HAP-1 (cell line): ENCODE results near the gene C2CD3.
"Not testable (repeated sequence)": the region's sequence is repeated elsewhere in the genome, so short reads cannot be mapped to it uniquely, and the experiment has no call there.

ENCODE experiments used
- DNase-seq, 2 experiments: peaks; one replicate each; pipeline ENCODE4 v3.0.0-alpha.2; 2016 to 2020; ENCODE audit warnings: low spot score in 2 of 2
- H3K27me3 ChIP-seq: fragments of 250-450 bp; sonication (Bioruptor Pico); 2 replicates; pipeline ENCODE4 v1.5.1; 2020; ENCODE audit warnings: low read depth, mild to moderate bottlenecking, moderate library complexity
- H3K36me3 ChIP-seq: fragments of 250-450 bp; sonication (Bioruptor Pico); replicated peaks from 2 replicates; pipeline ENCODE4 v1.5.1; 2020; ENCODE audit warnings: mild to moderate bottlenecking
- H3K4me1 ChIP-seq: fragments of 250-450 bp; sonication (Bioruptor Pico); 2 replicates; pipeline ENCODE4 v1.5.1; 2020; ENCODE audit warnings: mild to moderate bottlenecking
- H3K4me3 ChIP-seq: fragments of 250-450 bp; sonication (Bioruptor Pico); 2 replicates; pipeline ENCODE4 v1.5.1; 2020; ENCODE audit warnings: mild to moderate bottlenecking, moderate library complexity
- H3K9me3 ChIP-seq: fragments of 250-450 bp; sonication (Bioruptor Pico); 2 replicates; pipeline ENCODE4 v1.5.1; 2020; ENCODE audit warnings: mild to moderate bottlenecking, moderate library complexity
- in situ Hi-C: fragments of 300-500 bp; cut with MboI; formaldehyde crosslinking; loops from 3 replicates; pipeline ENCODE4 v1.14.3; 2020; ENCODE audit warnings: low sequenced_read_pairs, inconsistent platforms, mixed read lengths

C2CD3 gene

GRCh38 chr11:73999581-74000306, 171.1 kb downstream of the C2CD3 start:
- no peak overlapping the region for H3K4me3 ChIP-seq
- H3K27me3 ChIP-seq: no peaks in the 10 kb centered on the region
- in situ Hi-C loops: no loop called here
- no peaks in the 10 kb centered on the region for H3K4me1 ChIP-seq
- no peaks in the 10 kb centered on the region for H3K36me3 ChIP-seq
- no peaks in the 10 kb centered on the region for H3K9me3 ChIP-seq
- no peak for DNase-seq

DNA sequence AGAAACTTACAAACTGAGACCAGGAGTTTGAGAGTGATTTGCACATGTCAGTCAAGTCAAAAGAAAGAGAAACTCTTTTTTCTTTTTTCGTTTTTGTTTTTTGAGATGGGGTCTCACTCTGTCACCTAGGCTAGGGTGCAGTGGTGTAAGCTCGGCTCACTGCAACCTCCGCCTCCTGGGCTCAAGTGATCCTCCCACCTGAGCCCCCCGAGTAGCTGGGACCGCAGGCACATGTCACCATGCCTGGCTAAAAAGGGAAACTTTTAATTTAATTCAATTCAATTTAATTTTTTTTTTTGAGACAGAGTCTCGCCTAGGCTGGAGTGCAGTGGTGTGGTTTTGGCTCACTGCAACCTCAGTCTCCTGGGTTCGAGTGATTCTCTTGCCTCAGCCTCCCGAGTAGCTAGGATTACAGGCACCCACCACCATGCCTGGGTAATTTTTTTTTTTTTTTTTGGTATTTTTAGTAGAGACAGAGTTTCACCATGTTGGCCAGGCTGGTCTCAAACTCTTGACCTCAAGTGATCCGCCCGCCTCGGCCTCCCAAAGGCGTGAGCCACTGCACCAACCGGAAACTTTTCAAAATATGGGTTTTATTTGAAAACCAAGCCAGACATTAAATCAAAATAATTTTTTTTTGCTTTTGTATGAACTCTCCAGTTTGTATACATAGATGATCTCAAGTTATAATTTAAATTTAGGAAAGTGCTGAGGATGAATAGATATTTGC, 171.8 kb downstream of the C2CD3 start:
- no peaks in the 10 kb centered on the region for H3K36me3 ChIP-seq
- H3K27me3 ChIP-seq: no peaks in the 10 kb centered on the region
- in situ Hi-C loops: no loop called here
- H3K4me1 ChIP-seq: no peaks in the 10 kb centered on the region
- no peak for DNase-seq
- H3K9me3 ChIP-seq: no peaks in the 10 kb centered on the region
- no peak overlapping the region for H3K4me3 ChIP-seq

- Histone ChIP-seq H3K4me3 (no peak overlapping the region), H3K9me3 (no peaks in the 10 kb centered on the region), H3K36me3 (no peaks in the 10 kb centered on the region), H3K4me1 (no peaks in the 10 kb centered on the region), H3K27me3 (no peaks in the 10 kb centered on the region)
- DNase-seq: no peak
- in situ Hi-C loops: no loop called here
Observed at GRCh38 chr11:73997120-73997770, 173.6 kb downstream of the C2CD3 start.

DNA sequence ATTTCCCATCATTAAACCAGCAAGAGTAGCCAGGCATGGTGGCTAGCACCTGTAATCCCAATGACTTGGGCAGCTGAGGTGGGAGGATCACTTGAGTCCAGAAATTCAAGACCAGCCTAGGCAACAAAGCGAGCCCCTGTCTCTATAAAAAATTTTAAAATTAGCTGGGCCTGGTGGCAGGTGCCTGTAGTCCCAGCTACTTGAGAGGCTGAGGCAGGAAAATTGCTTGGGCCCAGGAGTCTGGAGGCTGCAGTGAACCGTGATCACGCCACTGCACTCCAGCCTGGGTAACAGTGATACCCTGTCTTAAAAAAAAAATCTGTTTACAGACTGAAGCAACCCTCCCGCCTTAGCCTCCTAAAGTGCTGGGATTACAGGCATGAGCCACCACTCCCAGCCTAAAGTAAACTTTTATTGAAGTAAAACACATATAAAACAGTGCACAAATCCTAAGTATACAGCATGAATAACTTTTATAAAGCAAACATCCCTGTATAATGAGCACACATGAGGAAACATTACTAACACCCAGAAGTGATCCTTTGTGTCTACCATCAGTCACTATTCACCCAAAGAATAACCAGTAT, 174.5 kb downstream of the C2CD3 start:
- in situ Hi-C loops: no loop called here
- no peaks in the 10 kb centered on the region for H3K36me3 ChIP-seq
- H3K4me1 ChIP-seq: no peaks in the 10 kb centered on the region
- H3K9me3 ChIP-seq: no peaks in the 10 kb centered on the region
- H3K27me3 ChIP-seq: no peaks in the 10 kb centered on the region
- H3K4me3 ChIP-seq: no peak overlapping the region
- DNase-seq: no peak

- Histone ChIP-seq H3K9me3 (no peaks in the 10 kb centered on the region), H3K27me3 (no peaks in the 10 kb centered on the region), H3K36me3 (no peaks in the 10 kb centered on the region), H3K4me3 (no peak overlapping the region), H3K4me1 (no peaks in the 10 kb centered on the region)
- in situ Hi-C loops: no loop called here
- DNase-seq: no peak
Observed at GRCh38 chr11:73995731-73996130, 175.1 kb downstream of the C2CD3 start.

DNA sequence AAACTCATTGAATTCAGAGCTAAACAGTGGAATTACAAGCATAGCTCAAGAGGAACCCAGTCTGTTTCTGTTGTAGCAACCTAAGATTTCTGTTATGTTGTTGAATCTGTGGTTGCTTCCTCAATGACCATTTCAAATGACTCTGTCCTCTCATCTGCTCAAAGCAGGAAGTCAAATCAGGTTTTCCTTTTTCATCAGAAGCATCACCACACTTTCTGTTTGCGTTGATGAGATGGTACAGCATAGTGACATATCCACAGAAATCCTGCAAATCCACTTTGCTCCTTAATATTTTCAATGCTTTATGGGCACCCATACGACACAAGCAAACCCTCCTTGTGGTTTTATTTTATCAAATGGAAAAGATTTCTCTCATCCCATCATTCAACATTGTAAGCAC, 175.6 kb downstream of the C2CD3 start:
- Histone ChIP-seq H3K36me3 (no peaks in the 10 kb centered on the region), H3K27me3 (no peaks in the 10 kb centered on the region), H3K9me3 (no peaks in the 10 kb centered on the region), H3K4me1 (no peaks in the 10 kb centered on the region), H3K4me3 (no peak overlapping the region)
- no peak for DNase-seq
- in situ Hi-C loops: no loop called here

DNA sequence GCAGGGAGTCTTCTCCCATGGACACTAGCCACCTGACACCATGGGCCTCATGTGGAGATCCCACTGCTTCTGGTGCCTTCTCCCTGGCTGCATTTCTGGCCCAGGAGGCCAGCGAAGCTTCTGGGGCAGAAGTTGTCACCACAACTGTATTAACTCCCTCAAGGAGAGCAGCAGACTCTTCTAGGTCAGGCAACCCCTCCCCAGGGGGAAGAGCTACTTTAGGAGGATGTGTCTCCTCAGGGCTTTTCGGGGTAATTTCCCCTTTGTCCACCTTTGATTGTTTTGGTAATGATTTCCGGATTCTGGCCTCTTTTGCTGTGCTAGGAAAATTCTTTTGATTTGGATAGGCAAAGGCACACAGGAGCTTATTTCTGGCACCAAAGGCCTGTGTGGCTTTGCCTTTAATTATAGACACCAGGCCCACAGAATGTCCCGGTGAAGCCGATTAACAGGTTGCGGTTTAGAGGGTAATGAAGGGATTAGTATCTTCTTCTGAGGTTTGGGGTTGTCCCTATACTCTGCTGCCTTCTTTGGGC, 179.3 kb downstream of the C2CD3 start:
- H3K9me3 ChIP-seq: no peaks in the 10 kb centered on the region
- no peaks in the 10 kb centered on the region for H3K36me3 ChIP-seq
- H3K4me3 ChIP-seq: no peak overlapping the region
- H3K27me3 ChIP-seq: no peaks in the 10 kb centered on the region
- in situ Hi-C loops: no loop called here
- DNase-seq: no peak
- H3K4me1 ChIP-seq: no peaks in the 10 kb centered on the region

DNA sequence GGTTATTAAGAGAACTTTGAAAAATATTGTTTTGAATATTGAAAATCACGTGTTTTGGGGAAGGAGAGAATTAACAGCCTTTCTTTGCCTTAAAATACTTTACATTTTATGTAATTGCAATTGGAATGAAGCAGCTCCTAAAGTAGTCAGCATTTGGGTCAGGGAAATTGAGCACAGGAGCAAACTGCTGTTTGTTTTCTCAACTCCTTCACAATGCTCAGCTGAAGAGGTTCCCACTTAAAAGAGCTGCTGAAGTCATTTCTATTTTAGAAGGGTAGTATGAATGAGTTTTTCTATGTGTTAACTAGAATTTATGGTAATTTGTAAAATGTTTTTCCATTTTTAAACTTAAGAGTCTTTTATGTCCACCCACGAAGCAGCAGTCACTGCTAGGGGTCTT, 180.1 kb downstream of the C2CD3 start:
- Histone ChIP-seq H3K4me3 (no peak overlapping the region), H3K9me3 (no peaks in the 10 kb centered on the region), H3K36me3 (no peaks in the 10 kb centered on the region), H3K27me3 (no peaks in the 10 kb centered on the region), H3K4me1 (no peaks in the 10 kb centered on the region)
- no peak for DNase-seq
- in situ Hi-C loops: no loop called here

DNA sequence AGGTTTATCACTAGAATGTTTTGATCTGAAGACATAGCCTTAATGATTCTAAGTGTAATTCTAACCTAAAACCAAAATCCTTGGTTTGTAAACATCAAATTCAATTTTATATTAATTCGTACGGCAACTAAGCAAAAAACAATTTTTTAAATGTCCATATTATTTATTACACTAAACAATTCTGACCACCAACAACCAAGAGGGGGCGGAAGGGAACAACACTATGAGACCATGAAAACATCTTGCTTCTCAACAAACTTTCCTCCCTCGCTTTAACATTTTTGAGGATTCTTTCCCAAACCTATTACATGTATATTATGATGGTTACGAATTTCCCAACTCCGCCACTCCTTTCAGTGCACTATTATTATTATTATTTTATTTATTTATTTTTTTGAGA, 181.6 kb downstream of the C2CD3 start:
- H3K27me3 ChIP-seq: no peaks in the 10 kb centered on the region
- in situ Hi-C loops: no loop called here
- no peak for DNase-seq
- H3K36me3 ChIP-seq: no peaks in the 10 kb centered on the region
- no peaks in the 10 kb centered on the region; the same call in 1 of the 2 replicates for H3K4me1 ChIP-seq
- H3K4me3 ChIP-seq: no peak overlapping the region
- H3K9me3 ChIP-seq: no peaks in the 10 kb centered on the region

DNA sequence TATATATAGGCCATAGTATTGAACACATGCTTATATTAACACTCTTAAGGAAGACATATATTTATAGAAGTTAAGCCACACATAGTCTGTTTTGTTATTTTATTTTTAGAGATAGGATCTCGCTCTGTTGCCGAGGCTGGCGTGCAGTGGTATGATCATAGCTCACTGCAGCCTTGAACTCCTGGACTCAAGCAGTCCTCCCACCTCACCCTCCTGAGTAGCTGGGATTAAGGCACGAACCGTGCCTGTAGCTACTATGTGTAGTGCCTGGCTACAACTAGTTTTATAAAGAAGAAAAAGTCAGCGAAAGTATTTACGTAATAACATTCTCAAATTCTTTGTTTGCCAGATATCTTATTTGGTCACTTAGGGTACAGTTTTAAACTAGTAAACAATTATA, 182.6 kb downstream of the C2CD3 start:
- in situ Hi-C loops: no loop called here

GRCh38 chr11:73985661-73986060, 185.1 kb downstream of the C2CD3 start:
- H3K4me1 ChIP-seq: peaks cover 12% of the 10 kb centered on the region
- in situ Hi-C loops, H3K36me3 ChIP-seq, H3K27me3 ChIP-seq, H3K4me3 ChIP-seq, DNase-seq, H3K9me3 ChIP-seq: not testable (repeated sequence)

More for the DNA sequence above, 182.6 kb downstream of the C2CD3 start:
- H3K4me1 ChIP-seq: peaks cover 7% of the 10 kb centered on the region
- H3K4me3 ChIP-seq: no peak overlapping the region
- H3K27me3 ChIP-seq: no peaks in the 10 kb centered on the region
- no peak for DNase-seq
- no peaks in the 10 kb centered on the region for H3K36me3 ChIP-seq
- H3K9me3 ChIP-seq: no peaks in the 10 kb centered on the region

DNA sequence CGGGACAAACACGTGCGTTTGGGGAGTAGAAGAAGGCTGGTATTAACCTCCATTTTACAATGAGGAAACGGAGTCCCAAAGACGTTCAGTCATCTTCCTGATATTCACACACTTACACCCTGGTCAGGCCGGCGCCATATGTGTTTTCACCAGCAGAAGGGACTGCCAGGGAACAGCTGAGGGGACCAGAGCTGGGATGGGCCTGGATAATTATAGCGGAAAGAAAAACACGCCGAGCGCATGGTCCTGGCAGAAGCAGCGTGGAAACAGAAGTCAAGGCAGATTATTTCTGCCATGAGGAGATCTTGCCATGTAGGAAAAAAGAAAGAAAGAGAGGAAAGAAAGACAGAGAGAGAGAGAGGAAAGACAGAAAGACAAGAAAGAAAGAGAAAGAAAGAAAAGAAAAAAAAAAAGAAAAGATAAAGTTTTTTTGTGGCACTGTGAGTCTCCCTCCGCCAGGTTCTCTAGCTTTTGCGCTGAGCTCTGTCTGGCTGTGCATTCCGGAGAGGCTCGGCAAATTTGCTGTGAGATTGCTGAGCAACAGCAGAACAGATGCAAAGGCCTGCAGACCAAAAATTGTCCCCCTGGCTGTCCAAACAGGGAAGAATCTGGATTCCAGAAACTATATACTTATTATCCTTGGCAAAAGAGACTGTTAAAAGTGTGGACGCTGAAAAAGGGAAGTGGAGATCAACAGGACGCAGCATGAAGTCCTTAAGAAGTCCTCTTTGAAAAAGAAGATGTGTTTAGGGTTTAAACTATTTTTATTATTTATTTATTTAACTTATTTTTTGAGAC, 186.9 kb downstream of the C2CD3 start:
- no peaks in the 10 kb centered on the region for H3K9me3 ChIP-seq
- peaks cover 19% of the 10 kb centered on the region for H3K36me3 ChIP-seq
- in situ Hi-C loops: no loop called here
- peak overlapping the region; percentile 72 for H3K4me3 ChIP-seq
- H3K4me1 ChIP-seq: peaks cover 17% of the 10 kb centered on the region
- no peaks in the 10 kb centered on the region for H3K27me3 ChIP-seq
- no peak for DNase-seq
